Measurements from ENCODE around the gene NAP1L5. TPM values are rescaled to one million over a fixed set of nuclear protein-coding genes. Genes with fewer than 3 reads are reported as not detected.

Gene NAP1L5
- total and polyA plus RNA-seq, 8 donors: 3.1 to 22.6 (median 5.8) TPM; not detected in 1

DNA sequence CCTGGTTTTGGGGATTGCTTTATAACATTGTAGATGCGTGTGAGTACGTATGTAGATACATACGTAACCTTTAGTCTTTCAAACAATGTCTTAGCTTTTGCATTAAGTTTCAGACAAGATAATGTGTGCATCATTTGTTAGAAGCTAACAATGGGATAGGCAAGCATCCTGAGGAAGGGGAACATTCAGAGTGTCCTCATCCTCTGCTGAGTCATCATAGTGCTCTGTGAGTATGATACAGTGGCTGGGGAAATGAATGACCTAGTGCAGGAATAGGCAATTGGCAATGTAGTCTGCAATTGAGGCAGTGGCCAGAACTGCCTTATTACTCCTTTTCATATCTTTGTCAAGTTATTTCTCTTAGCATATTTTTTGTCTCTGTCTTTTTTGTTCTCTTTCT is 7.3 kb downstream of the NAP1L5 start:
- TF ChIP-seq EP300 (IDR thresholded peaks at IDR 0.05): no peak
- TF ChIP-seq POLR2AphosphoS5 (IDR thresholded peaks at IDR 0.05): no peak
- no peak for TF ChIP-seq POLR2A (IDR thresholded peaks at IDR 0.05)
- TF ChIP-seq, protein P1, sequence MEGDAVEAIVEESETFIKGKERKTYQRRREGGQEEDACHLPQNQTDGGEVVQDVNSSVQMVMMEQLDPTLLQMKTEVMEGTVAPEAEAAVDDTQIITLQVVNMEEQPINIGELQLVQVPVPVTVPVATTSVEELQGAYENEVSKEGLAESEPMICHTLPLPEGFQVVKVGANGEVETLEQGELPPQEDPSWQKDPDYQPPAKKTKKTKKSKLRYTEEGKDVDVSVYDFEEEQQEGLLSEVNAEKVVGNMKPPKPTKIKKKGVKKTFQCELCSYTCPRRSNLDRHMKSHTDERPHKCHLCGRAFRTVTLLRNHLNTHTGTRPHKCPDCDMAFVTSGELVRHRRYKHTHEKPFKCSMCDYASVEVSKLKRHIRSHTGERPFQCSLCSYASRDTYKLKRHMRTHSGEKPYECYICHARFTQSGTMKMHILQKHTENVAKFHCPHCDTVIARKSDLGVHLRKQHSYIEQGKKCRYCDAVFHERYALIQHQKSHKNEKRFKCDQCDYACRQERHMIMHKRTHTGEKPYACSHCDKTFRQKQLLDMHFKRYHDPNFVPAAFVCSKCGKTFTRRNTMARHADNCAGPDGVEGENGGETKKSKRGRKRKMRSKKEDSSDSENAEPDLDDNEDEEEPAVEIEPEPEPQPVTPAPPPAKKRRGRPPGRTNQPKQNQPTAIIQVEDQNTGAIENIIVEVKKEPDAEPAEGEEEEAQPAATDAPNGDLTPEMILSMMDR (IDR thresholded peaks at IDR 0.05): no peak
- H3K27me3 ChIP-seq: no peaks in the 10 kb centered on the region
- H3K36me3 ChIP-seq: peaks cover 12 to 68% (median 60%) of the 10 kb centered on the region in 4 donors
- H3K4me3 ChIP-seq: no peak overlapping the region
- intact Hi-C loops (cut with DNase I; ENCODE audit: low total_unique reads): no loop called here
- peaks cover 0 to 13% (median 5%) of the 10 kb centered on the region in 4 donors for H3K4me1 ChIP-seq
- H3K9me3 ChIP-seq: no peaks in the 10 kb centered on the region
- WGBS, 5 donors: 85 to 98% (median 96%) methylated on average over 3 of the region's 3 CpGs
- no peak for DNase-seq
- no peak overlapping the region for H3K27ac ChIP-seq

DNA sequence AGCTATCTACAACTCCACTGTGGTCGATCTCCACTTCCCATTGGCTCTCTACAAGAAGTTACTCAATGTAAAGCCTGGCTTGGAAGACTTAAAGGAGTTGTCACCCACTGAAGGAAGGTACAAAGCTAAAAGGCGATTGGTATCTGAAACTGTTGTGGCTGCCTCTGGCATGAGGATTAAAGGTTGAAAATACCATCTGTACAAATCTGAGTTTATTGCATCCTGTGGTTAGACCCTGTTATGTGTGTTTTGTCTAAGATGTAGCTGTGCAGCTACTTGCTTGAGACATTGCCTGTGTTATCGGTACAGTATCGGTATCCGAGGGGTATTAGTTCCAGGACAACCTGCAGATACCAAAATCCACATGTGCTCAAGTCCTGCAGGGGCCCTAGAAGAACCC is 16.4 kb downstream of the NAP1L5 start:
- whole genome bisulfite sequencing, 5 donors: 94 to 97% (median 96%) methylated on average over 5 of the region's 5 CpGs
- intact Hi-C loops (cut with DNase I; ENCODE audit: low total_unique reads): no loop called here
- Histone ChIP-seq H3K9me3 (no peaks in the 10 kb centered on the region), H3K4me3 (no peak overlapping the region), H3K27me3 (no peaks in the 10 kb centered on the region), H3K4me1 (no peaks in the 10 kb centered on the region), H3K36me3 (peaks cover 23 to 88% (median 69%) of the 10 kb centered on the region in 4 donors), H3K27ac (no peak overlapping the region)
- DNase-seq: no peak
- TF ChIP-seq, protein P1 (IDR thresholded peaks at IDR 0.05): no peak
- no peak for TF ChIP-seq EP300 (IDR thresholded peaks at IDR 0.05)
- no peak for TF ChIP-seq POLR2A (IDR thresholded peaks at IDR 0.05)

DNA sequence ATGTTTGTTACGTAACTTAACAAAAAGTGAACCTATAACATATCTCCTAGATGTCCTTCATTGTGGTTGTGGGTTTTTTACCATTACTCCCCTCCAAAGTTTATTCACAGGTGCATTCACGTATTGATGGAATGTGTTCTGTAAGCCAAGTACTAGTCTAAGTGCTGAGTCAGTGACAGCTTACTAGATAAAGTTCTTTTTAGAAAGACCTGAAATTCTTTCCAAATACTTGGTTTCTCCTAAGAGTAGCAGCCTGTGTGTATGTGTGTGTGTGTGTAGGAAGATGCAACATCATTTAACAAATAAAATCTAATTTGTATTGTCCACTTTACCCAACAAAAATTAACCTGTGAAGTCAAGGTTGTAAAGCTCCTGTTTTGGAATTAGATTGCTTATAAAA is 22.1 kb downstream of the NAP1L5 start:
- H3K27ac ChIP-seq: no peak overlapping the region
- intact Hi-C loops (cut with DNase I; ENCODE audit: low total_unique reads): no loop called here
- no peak overlapping the region for H3K4me3 ChIP-seq
- DNase-seq: no peak
- no peaks in the 10 kb centered on the region for H3K4me1 ChIP-seq
- 77 to 94% (median 81%) methylated on average over 2 of the region's 2 CpGs for WGBS, 5 donors
- TF ChIP-seq POLR2A (IDR thresholded peaks at IDR 0.05): no peak
- no peak for TF ChIP-seq EP300 (IDR thresholded peaks at IDR 0.05)
- TF ChIP-seq POLR2AphosphoS5 (IDR thresholded peaks at IDR 0.05): no peak
- TF ChIP-seq, protein P1 (IDR thresholded peaks at IDR 0.05): no peak
- no peaks in the 10 kb centered on the region for H3K27me3 ChIP-seq
- H3K36me3 ChIP-seq: peaks cover 13 to 74% (median 64%) of the 10 kb centered on the region in 4 donors
- H3K9me3 ChIP-seq: no peaks in the 10 kb centered on the region

DNA sequence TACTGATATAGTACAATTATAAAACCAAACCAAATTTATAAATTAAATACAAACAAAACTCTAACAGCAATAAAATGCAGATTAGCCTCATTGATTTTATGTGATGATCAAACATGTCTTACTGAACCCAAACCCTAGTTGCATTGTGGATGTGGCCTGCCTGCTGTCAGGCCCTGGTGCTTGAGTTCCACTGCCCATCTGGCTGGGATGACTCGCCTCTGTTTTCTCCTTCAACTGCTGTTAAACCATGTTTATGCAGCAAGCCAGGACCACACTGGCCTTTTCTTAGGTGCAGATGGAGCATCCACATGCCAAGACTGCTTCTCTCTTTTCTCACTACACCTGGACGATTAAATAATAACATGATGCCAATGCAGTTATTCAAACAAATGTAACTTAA is 22.6 kb downstream of the NAP1L5 start:
- no peaks in the 10 kb centered on the region for H3K9me3 ChIP-seq
- no peaks in the 10 kb centered on the region for H3K4me1 ChIP-seq
- H3K4me3 ChIP-seq: no peak overlapping the region
- intact Hi-C loops (cut with DNase I; ENCODE audit: low total_unique reads): no loop called here
- H3K36me3 ChIP-seq: peaks cover 10 to 74% (median 64%) of the 10 kb centered on the region in 4 donors
- H3K27ac ChIP-seq: no peak overlapping the region
- DNase-seq: no peak
- 85 to 92% (median 88%) methylated on average over 2 of the region's 2 CpGs for WGBS, 5 donors
- TF ChIP-seq, protein P1 (IDR thresholded peaks at IDR 0.05): no peak
- TF ChIP-seq POLR2AphosphoS5 (IDR thresholded peaks at IDR 0.05): no peak
- no peak for TF ChIP-seq POLR2A (IDR thresholded peaks at IDR 0.05)
- TF ChIP-seq EP300 (IDR thresholded peaks at IDR 0.05): no peak
- H3K27me3 ChIP-seq: no peaks in the 10 kb centered on the region

Data from stomach (tissue), 9 donors.